Neural progenitor cell (in vitro differentiated cells): ENCODE results near the gene SPAG6. TPM values are rescaled to one million over a fixed set of nuclear protein-coding genes. Genes with fewer than 3 reads are reported as not detected.

Experiments used
- DNase-seq: peaks from one replicate; pipeline ENCODE4 v3.0.0-alpha.2; 2016; ENCODE audit warnings: low spot score
- H2AFZ ChIP-seq: fragments of 200-600 bp; sonication (generic); replicated peaks from 2 replicates; pipeline ENCODE4 v1.6.1; 2016; ENCODE audit warnings: antibody characterized with exemption
- H3F3A ChIP-seq: fragments of 200-600 bp; sonication (generic); 2 replicates; pipeline ENCODE4 v1.6.1; 2016; ENCODE audit warnings: antibody characterized with exemption, low read depth
- H3K27ac ChIP-seq: fragments of 200-600 bp; sonication (generic); 2 replicates; pipeline ENCODE4 v1.5.1; 2016; ENCODE audit warnings: mild to moderate bottlenecking
- H3K27me3 ChIP-seq: fragments of 200-600 bp; sonication (generic); 2 replicates; pipeline ENCODE4 v1.6.1; 2016; ENCODE audit warnings: mild to moderate bottlenecking, moderate library complexity
- H3K36me3 ChIP-seq: fragments of 200-600 bp; sonication (generic); 2 replicates; pipeline ENCODE4 v1.5.1; 2016
- H3K4me1 ChIP-seq: fragments of 200-600 bp; sonication (generic); 2 replicates; pipeline ENCODE4 v1.6.1; 2016; ENCODE audit warnings: mixed run types
- H3K4me2 ChIP-seq: fragments of 200-600 bp; sonication (generic); 2 replicates; pipeline ENCODE4 v1.6.1; 2016
- H3K4me3 ChIP-seq: fragments of 200-600 bp; sonication (generic); 2 replicates; pipeline ENCODE4 v1.5.1; 2016
- H3K79me2 ChIP-seq: fragments of 200-600 bp; sonication (generic); 2 replicates; pipeline ENCODE4 v1.6.1; 2016; ENCODE audit warnings: low read depth
- H3K9ac ChIP-seq: fragments of 200-600 bp; sonication (generic); 2 replicates; pipeline ENCODE4 v1.6.1; 2016
- H3K9me3 ChIP-seq: fragments of 200-600 bp; sonication (generic); 2 replicates; pipeline ENCODE4 v1.5.1; 2016; ENCODE audit warnings: low read depth
- H4K20me1 ChIP-seq: fragments of 200-600 bp; sonication (generic); 2 replicates; pipeline ENCODE4 v1.6.1; 2016; ENCODE audit warnings: low read depth
- H3K27ac Mint-ChIP-seq: 3 replicates; pipeline ENCODE4 v1.8.0; 2021; ENCODE audit warnings: mixed read lengths
- H3K27me3 Mint-ChIP-seq: 2 replicates; pipeline ENCODE4 v1.8.0; 2022; ENCODE audit warnings: low read depth, mild to moderate bottlenecking, inconsistent platforms, moderate library complexity, mixed read lengths; ENCODE audit not compliant: insufficient read depth
- H3K36me3 Mint-ChIP-seq: 3 replicates; pipeline ENCODE4 v1.8.0; 2021; ENCODE audit warnings: mixed read lengths
- H3K4me1 Mint-ChIP-seq: 3 replicates; pipeline ENCODE4 v1.8.0; 2021; ENCODE audit warnings: mixed read lengths
- H3K4me3 Mint-ChIP-seq: 3 replicates; pipeline ENCODE4 v1.8.0; 2021; ENCODE audit warnings: mild to moderate bottlenecking, moderate library complexity, mixed read lengths
- H3K9me3 Mint-ChIP-seq: 3 replicates; pipeline ENCODE4 v1.8.0; 2020; ENCODE audit warnings: mixed read lengths
- CTCF ChIP-seq: fragments of 200-600 bp; sonication (generic); IDR thresholded peaks from 2 replicates; pipeline ENCODE4 v1.5.1; 2017; ENCODE audit warnings: antibody characterized with exemption, mild to moderate bottlenecking
- EZH2 ChIP-seq: fragments of 200-600 bp; sonication (generic); IDR thresholded peaks from 2 replicates; pipeline ENCODE4 v1.6.1; 2017; ENCODE audit warnings: antibody characterized with exemption, mild to moderate bottlenecking, moderate library complexity
- EZH2phosphoT487 ChIP-seq: fragments of 200-600 bp; sonication (generic); IDR thresholded peaks from 2 replicates; pipeline ENCODE4 v1.6.1; 2017; ENCODE audit warnings: antibody characterized with exemption
- small RNA-seq: library from RNA; depleted of rRNA; stranded (forward); fragments of <200 nt; gene quantifications from one replicate; pipeline ENCODE3, GENCODE V24; 2015
- total RNA-seq: library from RNA; depleted of rRNA; stranded (reverse); fragments of >200 nt; gene quantifications from 2 replicates; pipeline ENCODE4 v1.2.3, GENCODE V29; 2015; ENCODE audit warnings: low replicate concordance

The SPAG6 gene
- total RNA-seq, 1 donor from 2014 or later: 0.71 TPM

GRCh38 chr10:22463255-22463654 is 118.0 kb downstream of the SPAG6 start:
- Mint-ChIP-seq H3K9me3 (peaks cover 2% of the 10 kb centered on the region), H3K4me3 (no peak overlapping the region)

GRCh38 chr10:22464966-22465629 is 119.8 kb downstream of the SPAG6 start:
- Histone ChIP-seq H3K4me3 (no peak overlapping the region), H3K9ac (no peak overlapping the region), H3K79me2 (no peaks in the 10 kb centered on the region), H3F3A (no peaks in the 10 kb centered on the region), H3K9me3 (no peaks in the 10 kb centered on the region), H3K27me3 (peaks cover 11% of the 10 kb centered on the region), H3K4me1 (no peaks in the 10 kb centered on the region), H3K27ac (no peak overlapping the region), H3K36me3 (no peaks in the 10 kb centered on the region), H2AFZ (no peak overlapping the region), H4K20me1 (no peaks in the 10 kb centered on the region), H3K4me2 (no peak overlapping the region)
- Mint-ChIP-seq H3K9me3 (no peaks in the 10 kb centered on the region), H3K4me3 (no peak overlapping the region), H3K36me3 (no peaks in the 10 kb centered on the region), H3K27ac (peak overlapping the region; percentile 86), H3K27me3 (peaks cover 6% of the 10 kb centered on the region), H3K4me1 (peaks cover 48% of the 10 kb centered on the region)
- TF ChIP-seq EZH2: no peak
- TF ChIP-seq EZH2phosphoT487: no peak
- TF ChIP-seq CTCF: no peak
- DNase-seq: no peak

More at GRCh38 chr10:22463255-22463654, 118.0 kb downstream of the SPAG6 start:
- H3K4me2 ChIP-seq: no peak overlapping the region
- H3K79me2 ChIP-seq: no peaks in the 10 kb centered on the region
- H3K4me1 ChIP-seq: peaks cover 3% of the 10 kb centered on the region
- no peaks in the 10 kb centered on the region for H4K20me1 ChIP-seq
- no peaks in the 10 kb centered on the region for H3K9me3 ChIP-seq
- Mint-ChIP-seq H3K36me3 (no peaks in the 10 kb centered on the region), H3K27me3 (peaks cover 7% of the 10 kb centered on the region), H3K27ac (no peak overlapping the region), H3K4me1 (peaks cover 45% of the 10 kb centered on the region)
- H3K27me3 ChIP-seq: no peaks in the 10 kb centered on the region
- no peak overlapping the region for H3K4me3 ChIP-seq
- H3K9ac ChIP-seq: no peak overlapping the region
- H2AFZ ChIP-seq: no peak overlapping the region
- H3F3A ChIP-seq: no peaks in the 10 kb centered on the region
- TF ChIP-seq CTCF: no peak
- no peak for TF ChIP-seq EZH2phosphoT487
- TF ChIP-seq EZH2: no peak
- H3K36me3 ChIP-seq: no peaks in the 10 kb centered on the region
- DNase-seq: no peak
- no peak overlapping the region for H3K27ac ChIP-seq

- Histone ChIP-seq H4K20me1 (no peaks in the 10 kb centered on the region), H3F3A (no peaks in the 10 kb centered on the region), H3K4me3 (no peak overlapping the region), H2AFZ (no peak overlapping the region), H3K9ac (no peak overlapping the region), H3K36me3 (no peaks in the 10 kb centered on the region), H3K27ac (no peak overlapping the region), H3K4me1 (no peaks in the 10 kb centered on the region), H3K27me3 (peaks cover 28% of the 10 kb centered on the region), H3K9me3 (no peaks in the 10 kb centered on the region), H3K4me2 (no peak overlapping the region), H3K79me2 (no peaks in the 10 kb centered on the region)
- Mint-ChIP-seq H3K27me3 (peaks cover 6% of the 10 kb centered on the region), H3K4me1 (peaks cover 44% of the 10 kb centered on the region), H3K9me3 (no peaks in the 10 kb centered on the region), H3K27ac (no peak overlapping the region), H3K4me3 (no peak overlapping the region), H3K36me3 (no peaks in the 10 kb centered on the region)
- no peak for DNase-seq
- TF ChIP-seq CTCF (no peak), EZH2phosphoT487 (no peak), EZH2 (no peak)
These were observed 121.6 kb downstream of the SPAG6 start for GRCh38 chr10:22466763-22467334.

Small RNAs within 50 kb of the gene (small RNA-seq; reads per million reads assigned to genes)
- not detected for gene AL158211.3

Other genes with a start within 250 kb of the SPAG6 start
- not detected in 2 replicates for gene EBLN1, start 127.5 kb upstream of the SPAG6 start, total RNA-seq
- gene COMMD3, start 29.1 kb upstream of the SPAG6 start, total RNA-seq: 13.6 and 16.3 TPM in 2 replicates
- 39.9 and 59.1 TPM in 2 replicates for gene BMI1, start 24.4 kb upstream of the SPAG6 start, total RNA-seq